Endodermal cell (in vitro differentiated cells): ENCODE results near the gene LEAP2. TPM values are rescaled to one million over a fixed set of nuclear protein-coding genes. Genes with fewer than 3 reads are reported as not detected.

Source experiments
- DNase-seq: peaks from one replicate; pipeline ENCODE4 v3.0.0-alpha.2; 2017
- H3K27ac ChIP-seq: 2 replicates; pipeline ENCODE4 v1.5.1; 2013; ENCODE audit warnings: mild to moderate bottlenecking, low read depth, low read length, moderate library complexity
- H3K27me3 ChIP-seq: 2 replicates; pipeline ENCODE4 v1.6.1; 2013; ENCODE audit warnings: mild to moderate bottlenecking, low read length, moderate library complexity; ENCODE audit not compliant: insufficient read depth, control insufficient read depth, poor library complexity, severe bottlenecking
- H3K36me3 ChIP-seq: 2 replicates; pipeline ENCODE4 v1.7.0; 2013; ENCODE audit warnings: mild to moderate bottlenecking, low read length, moderate library complexity; ENCODE audit not compliant: control insufficient read depth, insufficient read depth
- H3K4me1 ChIP-seq: one replicate; pipeline ENCODE4 v1.7.0; 2013; ENCODE audit warnings: low read length; ENCODE audit not compliant: control insufficient read depth, insufficient read depth
- H3K4me3 ChIP-seq: 2 replicates; pipeline ENCODE4 v1.5.1; 2013; ENCODE audit warnings: mild to moderate bottlenecking, low read length, moderate library complexity
- H3K9ac ChIP-seq: 2 replicates; pipeline ENCODE4 v1.6.1; 2013; ENCODE audit warnings: mild to moderate bottlenecking, low read length, moderate library complexity; ENCODE audit not compliant: poor library complexity, severe bottlenecking; ENCODE audit errors: extremely low read depth
- H3K9me3 ChIP-seq: 2 replicates; pipeline ENCODE4 v1.6.1; 2013; ENCODE audit warnings: mild to moderate bottlenecking, low read length, moderate library complexity; ENCODE audit not compliant: control insufficient read depth
- H3K27ac Mint-ChIP-seq: 2 replicates; pipeline ENCODE4 v1.8.0; 2020; ENCODE audit warnings: mixed read lengths
- H3K27me3 Mint-ChIP-seq: 2 replicates; pipeline ENCODE4 v1.8.0; 2021; ENCODE audit warnings: mild to moderate bottlenecking, mixed read lengths; ENCODE audit not compliant: insufficient read depth
- H3K36me3 Mint-ChIP-seq: 2 replicates; pipeline ENCODE4 v1.8.0; 2020; ENCODE audit warnings: low read depth, mixed read lengths
- H3K4me1 Mint-ChIP-seq: 2 replicates; pipeline ENCODE4 v1.8.0; 2020; ENCODE audit warnings: mixed read lengths
- H3K4me3 Mint-ChIP-seq: 2 replicates; pipeline ENCODE4 v1.8.0; 2020; ENCODE audit warnings: mild to moderate bottlenecking, moderate library complexity, mixed read lengths
- H3K9me3 Mint-ChIP-seq: 2 replicates; pipeline ENCODE4 v1.8.0; 2020; ENCODE audit warnings: mild to moderate bottlenecking, mixed read lengths
- CTCF ChIP-seq: fragments of 200-600 bp; sonication (generic); conservative IDR thresholded peaks from 2 replicates; pipeline ENCODE4 v1.5.0; 2021; ENCODE audit warnings: antibody characterized with exemption, mild to moderate bottlenecking
- WGBS, 2 experiments: methylation state at CpG; one replicate each; pipeline versions ENCODE4 v1.1.5 to v1.1.7; 2013; ENCODE audit warnings: missing lambda C conversion rate in 2 of 2, mixed read lengths in 1 of 2; ENCODE audit not compliant: insufficient coverage in 1 of 2, insufficient read length in 1 of 2; 5-methylcytosine and 5-hydroxymethylcytosine counted together
- total RNA-seq, 2 donors: library from RNA; stranded (reverse); fragmentation: NEBNext Ultra II Directional in 1 of 2; extraction: Animal tissue kit (Norgen Biotek cat#: 25700) in 1 of 2; gene quantifications; 2 replicates in 1 of 2; 3 replicates in 1 of 2; pipeline ENCODE4 v1.2.1, GENCODE V29; 2021

Gene LEAP2
- total RNA-seq, 2 donors from 2014 or later = 0.92 to 0.95 TPM

GRCh38 chr5:132895719-132896305 is 22.3 kb downstream of the LEAP2 start:
- no peaks in the 10 kb centered on the region for H3K27me3 Mint-ChIP-seq
- H3K27ac Mint-ChIP-seq = no peak overlapping the region
- 96 to 100% methylated on average over 2 to 4 of the region's 4 CpGs for WGBS, 2 experiments
- no peak overlapping the region for H3K9ac ChIP-seq
- H3K4me3 Mint-ChIP-seq = no peak overlapping the region
- H3K36me3 ChIP-seq = peaks cover 95% of the 10 kb centered on the region
- no peaks in the 10 kb centered on the region for H3K4me1 Mint-ChIP-seq
- peaks cover 78% of the 10 kb centered on the region for H3K36me3 Mint-ChIP-seq
- no peaks in the 10 kb centered on the region for H3K4me1 ChIP-seq
- TF ChIP-seq CTCF = no peak
- peaks cover 5% of the 10 kb centered on the region for H3K9me3 ChIP-seq
- DNase-seq = no peak
- no peak overlapping the region for H3K27ac ChIP-seq
- no peaks in the 10 kb centered on the region for H3K27me3 ChIP-seq
- no peak overlapping the region for H3K4me3 ChIP-seq
- no peaks in the 10 kb centered on the region for H3K9me3 Mint-ChIP-seq

- no peak overlapping the region for H3K4me3 ChIP-seq
- DNase-seq = no peak
- H3K4me1 ChIP-seq = no peaks in the 10 kb centered on the region
- H3K36me3 ChIP-seq = peaks cover 95% of the 10 kb centered on the region
- H3K27me3 Mint-ChIP-seq = no peaks in the 10 kb centered on the region
- H3K9ac ChIP-seq = no peak overlapping the region
- H3K9me3 Mint-ChIP-seq = no peaks in the 10 kb centered on the region
- no peaks in the 10 kb centered on the region for H3K4me1 Mint-ChIP-seq
- H3K27ac ChIP-seq = no peak overlapping the region
- no peaks in the 10 kb centered on the region for H3K27me3 ChIP-seq
- 93 to 99% methylated on average over 7 of the region's 7 CpGs for WGBS, 2 experiments
- peaks cover 5% of the 10 kb centered on the region for H3K9me3 ChIP-seq
- H3K36me3 Mint-ChIP-seq = peaks cover 79% of the 10 kb centered on the region
- no peak overlapping the region for H3K4me3 Mint-ChIP-seq
- H3K27ac Mint-ChIP-seq = peak overlapping the region; percentile 25
- no peak for TF ChIP-seq CTCF
These were observed 23.2 kb downstream of the LEAP2 start for GRCh38 chr5:132896685-132897084.

GRCh38 chr5:132898094-132898493 is 24.6 kb downstream of the LEAP2 start:
- Histone ChIP-seq H3K9ac (no peak overlapping the region), H3K27me3 (no peaks in the 10 kb centered on the region), H3K4me1 (no peaks in the 10 kb centered on the region), H3K36me3 (peaks cover 91% of the 10 kb centered on the region), H3K9me3 (peaks cover 5% of the 10 kb centered on the region), H3K27ac (no peak overlapping the region), H3K4me3 (no peak overlapping the region)
- Mint-ChIP-seq H3K4me3 (no peak overlapping the region), H3K4me1 (no peaks in the 10 kb centered on the region), H3K27ac (no peak overlapping the region), H3K27me3 (no peaks in the 10 kb centered on the region), H3K36me3 (peaks cover 71% of the 10 kb centered on the region), H3K9me3 (no peaks in the 10 kb centered on the region)
- DNase-seq = no peak
- WGBS, 2 experiments = 79 to 88% methylated on average over 3 of the region's 3 CpGs
- no peak for TF ChIP-seq CTCF
